ENCODE measurements around the gene PODNL1. TPM values are rescaled to one million over a fixed set of nuclear protein-coding genes. Genes with fewer than 3 reads are reported as not detected.
"Not testable (repeated sequence)": the region's sequence is repeated elsewhere in the genome, so short reads cannot be mapped to it uniquely, and the experiment has no call there.

PODNL1 gene
- total RNA-seq, 1 donor from 2014 or later, result 8.7 TPM

GRCh38 chr19:13929340-13929739, 8.9 kb downstream of the PODNL1 start:
- TF ChIP-seq, protein P1, sequence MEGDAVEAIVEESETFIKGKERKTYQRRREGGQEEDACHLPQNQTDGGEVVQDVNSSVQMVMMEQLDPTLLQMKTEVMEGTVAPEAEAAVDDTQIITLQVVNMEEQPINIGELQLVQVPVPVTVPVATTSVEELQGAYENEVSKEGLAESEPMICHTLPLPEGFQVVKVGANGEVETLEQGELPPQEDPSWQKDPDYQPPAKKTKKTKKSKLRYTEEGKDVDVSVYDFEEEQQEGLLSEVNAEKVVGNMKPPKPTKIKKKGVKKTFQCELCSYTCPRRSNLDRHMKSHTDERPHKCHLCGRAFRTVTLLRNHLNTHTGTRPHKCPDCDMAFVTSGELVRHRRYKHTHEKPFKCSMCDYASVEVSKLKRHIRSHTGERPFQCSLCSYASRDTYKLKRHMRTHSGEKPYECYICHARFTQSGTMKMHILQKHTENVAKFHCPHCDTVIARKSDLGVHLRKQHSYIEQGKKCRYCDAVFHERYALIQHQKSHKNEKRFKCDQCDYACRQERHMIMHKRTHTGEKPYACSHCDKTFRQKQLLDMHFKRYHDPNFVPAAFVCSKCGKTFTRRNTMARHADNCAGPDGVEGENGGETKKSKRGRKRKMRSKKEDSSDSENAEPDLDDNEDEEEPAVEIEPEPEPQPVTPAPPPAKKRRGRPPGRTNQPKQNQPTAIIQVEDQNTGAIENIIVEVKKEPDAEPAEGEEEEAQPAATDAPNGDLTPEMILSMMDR (IDR thresholded peaks at IDR 0.05), result no peak
- Mint-ChIP-seq H3K4me1 (ENCODE audit: low read depth) (no peaks in the 10 kb centered on the region), H3K4me3 (ENCODE audit: unreplicated experiment) (no peak overlapping the region), H3K27ac (ENCODE audit: unreplicated experiment) (no peak overlapping the region), H3K36me3 (ENCODE audit: low read depth) (peaks cover 21% of the 10 kb centered on the region), H3K9me3 (ENCODE audit: low read depth) (no peaks in the 10 kb centered on the region), H3K27me3 (ENCODE audit: low read depth) (no peaks in the 10 kb centered on the region)
- DNase-seq (ENCODE audit: low spot score), result no peak

DNA sequence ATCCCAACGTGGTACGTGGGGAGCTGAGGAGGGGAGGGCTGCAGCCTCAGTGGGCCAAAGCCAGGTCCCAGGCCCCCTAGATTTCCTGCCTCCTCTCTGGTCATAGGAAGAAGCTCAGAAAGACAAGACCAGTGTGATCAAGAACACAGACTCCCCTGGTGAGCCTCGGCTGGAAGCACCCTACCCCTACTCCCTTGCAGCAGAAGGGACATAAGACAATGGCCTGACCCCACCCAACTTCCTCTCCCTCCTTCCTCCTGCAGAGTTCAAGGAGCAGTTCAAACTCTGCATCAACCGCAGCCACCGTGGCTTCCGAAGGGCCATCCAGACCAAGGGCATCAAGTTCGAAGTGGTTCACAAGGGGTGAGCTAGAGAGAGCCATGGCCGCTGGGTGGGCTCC, 11.5 kb downstream of the PODNL1 start:
- Mint-ChIP-seq H3K9me3 (ENCODE audit: low read depth) (no peaks in the 10 kb centered on the region), H3K27ac (ENCODE audit: unreplicated experiment) (peak overlapping the region; percentile 54), H3K36me3 (ENCODE audit: low read depth) (peaks cover 36% of the 10 kb centered on the region), H3K27me3 (ENCODE audit: low read depth) (no peaks in the 10 kb centered on the region), H3K4me3 (ENCODE audit: unreplicated experiment) (no peak overlapping the region), H3K4me1 (ENCODE audit: low read depth) (no peaks in the 10 kb centered on the region)
- no peak for DNase-seq (ENCODE audit: low spot score)
- TF ChIP-seq, protein P1 (IDR thresholded peaks at IDR 0.05), result no peak

- TF ChIP-seq, protein P1 (IDR thresholded peaks at IDR 0.05), result no peak
- H3K27ac Mint-ChIP-seq (ENCODE audit: unreplicated experiment), result no peak overlapping the region
Observed at GRCh38 chr19:13926010-13926409, 12.2 kb downstream of the PODNL1 start.

GRCh38 chr19:13923194-13923987, 14.8 kb downstream of the PODNL1 start:
- H3K9me3 Mint-ChIP-seq (ENCODE audit: low read depth), result peaks cover 4% of the 10 kb centered on the region
- no peak overlapping the region for H3K4me3 Mint-ChIP-seq (ENCODE audit: unreplicated experiment)
- no peaks in the 10 kb centered on the region for H3K4me1 Mint-ChIP-seq (ENCODE audit: low read depth)
- no peak for DNase-seq (ENCODE audit: low spot score)
- H3K27me3 Mint-ChIP-seq (ENCODE audit: low read depth), result no peaks in the 10 kb centered on the region
- no peak overlapping the region for H3K27ac Mint-ChIP-seq (ENCODE audit: unreplicated experiment)
- H3K36me3 Mint-ChIP-seq (ENCODE audit: low read depth), result peaks cover 49% of the 10 kb centered on the region
- TF ChIP-seq, protein P1 (IDR thresholded peaks at IDR 0.05), result no peak

More at GRCh38 chr19:13926010-13926409, 12.2 kb downstream of the PODNL1 start:
- peaks cover 3% of the 10 kb centered on the region for H3K9me3 Mint-ChIP-seq (ENCODE audit: low read depth)
- peaks cover 43% of the 10 kb centered on the region for H3K36me3 Mint-ChIP-seq (ENCODE audit: low read depth)
- no peak for DNase-seq (ENCODE audit: low spot score)
- no peaks in the 10 kb centered on the region for H3K27me3 Mint-ChIP-seq (ENCODE audit: low read depth)
- no peak overlapping the region for H3K4me3 Mint-ChIP-seq (ENCODE audit: unreplicated experiment)
- H3K4me1 Mint-ChIP-seq (ENCODE audit: low read depth), result no peaks in the 10 kb centered on the region

DNA sequence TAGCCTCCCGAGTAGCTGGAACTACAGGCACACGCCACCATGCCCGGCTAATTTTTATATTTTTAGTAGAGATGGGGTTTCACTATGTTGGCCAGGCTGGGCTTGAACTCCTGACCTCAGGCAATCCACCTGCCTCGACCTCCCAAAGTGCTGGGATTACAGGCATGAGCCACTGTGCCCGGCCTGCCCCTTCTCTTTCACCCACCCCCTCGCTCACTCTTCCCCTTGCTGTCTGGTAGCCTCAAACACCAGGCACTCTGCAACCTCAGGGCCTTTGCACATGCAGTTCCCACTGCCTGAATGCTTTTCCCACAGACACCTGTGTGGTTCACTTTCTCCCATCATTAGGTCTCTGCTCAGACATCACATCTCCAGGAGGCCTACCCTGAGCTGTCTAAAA, 16.1 kb downstream of the PODNL1 start:
- not testable (repeated sequence) for H3K27ac Mint-ChIP-seq (ENCODE audit: unreplicated experiment); H3K9me3 Mint-ChIP-seq (ENCODE audit: low read depth); DNase-seq (ENCODE audit: low spot score); H3K4me1 Mint-ChIP-seq (ENCODE audit: low read depth); H3K4me3 Mint-ChIP-seq (ENCODE audit: unreplicated experiment); H3K27me3 Mint-ChIP-seq (ENCODE audit: low read depth)
- H3K36me3 Mint-ChIP-seq (ENCODE audit: low read depth), result peaks cover 46% of the 10 kb centered on the region
